ENCODE results near the gene FBXO46.
"Not testable (repeated sequence)": the region's sequence is repeated elsewhere in the genome, so short reads cannot be mapped to it uniquely, and the experiment has no call there.

Gene FBXO46

DNA sequence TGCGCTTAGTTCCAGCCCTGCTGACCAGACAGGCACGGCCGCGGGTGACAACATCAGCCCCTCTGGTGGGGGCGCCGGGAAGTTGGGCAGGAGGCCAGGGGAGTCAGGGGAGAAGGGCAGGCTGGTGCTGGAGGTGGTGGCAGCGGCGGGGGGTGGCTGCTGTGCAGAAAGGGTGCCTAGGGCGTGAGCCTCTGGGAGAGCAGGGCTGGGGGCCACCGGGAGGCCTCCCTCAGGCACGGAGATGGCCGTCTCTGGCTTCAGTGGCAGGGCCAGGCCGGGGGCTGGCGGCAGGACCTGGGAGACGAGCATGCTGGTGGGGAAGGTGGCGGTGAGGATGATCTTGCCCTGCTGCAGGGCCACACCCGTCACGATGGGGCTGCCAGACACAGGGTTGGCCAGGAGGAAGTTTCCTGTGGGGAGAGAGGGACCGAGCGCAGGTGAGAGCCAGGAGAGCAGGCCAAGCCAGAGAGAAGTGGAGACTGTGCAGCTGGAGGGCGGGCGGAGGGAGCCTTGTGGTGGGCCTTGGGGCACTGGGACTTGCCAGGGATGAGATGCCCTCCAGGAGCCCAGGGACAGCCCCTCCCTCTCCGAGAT lies 35.1 kb upstream of the FBXO46 start:
- no peak for DNase-seq (ENCODE audit: low read depth)

DNA sequence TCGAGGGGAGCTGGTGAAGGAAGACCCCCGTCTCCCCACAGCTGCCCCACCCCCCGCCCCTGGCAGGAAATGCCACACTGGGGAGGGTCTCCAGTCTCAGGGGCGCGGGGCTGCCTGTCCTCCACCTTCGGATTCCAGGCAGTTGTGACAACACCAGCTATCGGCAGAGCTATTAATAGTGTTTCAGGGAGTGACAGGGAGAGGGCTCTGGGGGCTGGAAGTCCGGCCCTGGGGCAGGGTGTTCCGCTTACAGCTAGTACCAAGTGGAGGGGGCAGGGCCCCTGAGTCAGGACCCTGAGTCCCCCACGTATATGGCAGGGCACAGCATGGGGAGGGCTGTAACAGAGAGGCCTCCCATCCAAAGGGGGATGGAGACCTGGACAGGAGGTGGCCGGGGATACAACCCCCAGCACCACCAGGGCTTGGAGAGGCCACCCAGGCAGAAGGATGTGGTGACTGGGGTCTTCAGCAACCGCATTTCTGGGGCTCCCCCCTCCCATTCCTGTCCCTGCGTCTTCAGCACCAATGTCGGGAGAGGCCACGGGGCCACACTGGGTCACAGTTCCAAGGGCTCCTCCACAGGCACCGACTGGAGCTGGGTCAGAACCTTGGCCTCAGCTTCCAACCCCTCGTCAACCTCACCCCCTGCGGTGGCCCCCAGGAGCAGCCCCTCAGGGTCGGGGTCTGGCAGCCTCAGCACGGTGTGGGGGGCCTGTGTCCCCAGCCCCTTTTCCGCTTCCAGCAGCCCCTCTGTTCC lies 34.4 kb upstream of the FBXO46 start:
- DNase-seq (ENCODE audit: low read depth), result no peak

DNA sequence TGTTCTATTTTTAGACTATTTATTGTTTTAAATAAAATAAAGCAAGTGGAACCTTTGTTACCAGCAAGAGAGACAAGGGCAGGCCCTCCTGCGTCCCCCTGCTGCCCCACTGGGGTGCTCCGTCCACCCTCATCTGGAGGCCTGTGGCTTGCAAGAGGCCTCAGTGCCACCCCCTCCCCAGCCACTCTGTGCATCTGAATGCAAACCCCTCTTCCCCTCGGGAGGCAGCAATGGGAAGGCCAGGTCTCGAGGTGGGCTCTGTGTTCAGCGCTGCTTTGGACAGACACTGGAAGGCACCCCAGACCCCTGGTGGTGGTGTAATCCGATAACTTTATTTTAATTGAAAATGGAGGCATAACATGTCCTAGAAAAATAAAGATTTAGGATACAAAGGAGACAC lies 33.8 kb upstream of the FBXO46 start:
- DNase-seq (ENCODE audit: low read depth), result no peak

DNA sequence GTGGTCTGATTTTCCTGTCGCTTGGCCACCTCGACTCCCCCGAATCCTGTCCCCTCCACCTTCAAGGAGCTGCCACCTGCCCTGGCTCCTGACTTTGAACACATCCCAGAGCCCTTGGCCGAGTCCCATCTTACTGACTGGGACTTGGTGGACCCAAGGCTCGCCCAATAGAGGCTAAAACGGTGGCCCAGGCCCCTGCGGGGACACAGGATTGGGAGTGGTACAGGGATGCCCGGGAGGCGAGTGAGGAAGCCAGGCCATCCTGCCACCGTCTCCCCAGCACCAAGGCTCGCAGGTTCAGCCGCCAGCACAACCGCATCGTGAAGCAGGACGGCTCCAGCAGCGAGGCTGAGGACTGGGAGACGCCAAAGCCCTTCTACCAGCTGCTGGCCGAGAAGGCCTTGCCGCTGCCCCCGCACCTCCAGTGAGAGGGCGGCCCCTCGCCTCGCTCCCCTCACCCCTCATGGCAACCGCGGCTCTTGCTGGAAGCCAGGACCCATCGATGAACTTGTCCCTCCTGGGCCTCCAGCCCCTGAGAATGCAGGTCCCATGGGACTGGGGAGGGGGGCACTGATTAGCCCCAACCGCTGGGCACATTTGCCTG lies 33.1 kb upstream of the FBXO46 start:
- no peak for DNase-seq (ENCODE audit: low read depth)

DNA sequence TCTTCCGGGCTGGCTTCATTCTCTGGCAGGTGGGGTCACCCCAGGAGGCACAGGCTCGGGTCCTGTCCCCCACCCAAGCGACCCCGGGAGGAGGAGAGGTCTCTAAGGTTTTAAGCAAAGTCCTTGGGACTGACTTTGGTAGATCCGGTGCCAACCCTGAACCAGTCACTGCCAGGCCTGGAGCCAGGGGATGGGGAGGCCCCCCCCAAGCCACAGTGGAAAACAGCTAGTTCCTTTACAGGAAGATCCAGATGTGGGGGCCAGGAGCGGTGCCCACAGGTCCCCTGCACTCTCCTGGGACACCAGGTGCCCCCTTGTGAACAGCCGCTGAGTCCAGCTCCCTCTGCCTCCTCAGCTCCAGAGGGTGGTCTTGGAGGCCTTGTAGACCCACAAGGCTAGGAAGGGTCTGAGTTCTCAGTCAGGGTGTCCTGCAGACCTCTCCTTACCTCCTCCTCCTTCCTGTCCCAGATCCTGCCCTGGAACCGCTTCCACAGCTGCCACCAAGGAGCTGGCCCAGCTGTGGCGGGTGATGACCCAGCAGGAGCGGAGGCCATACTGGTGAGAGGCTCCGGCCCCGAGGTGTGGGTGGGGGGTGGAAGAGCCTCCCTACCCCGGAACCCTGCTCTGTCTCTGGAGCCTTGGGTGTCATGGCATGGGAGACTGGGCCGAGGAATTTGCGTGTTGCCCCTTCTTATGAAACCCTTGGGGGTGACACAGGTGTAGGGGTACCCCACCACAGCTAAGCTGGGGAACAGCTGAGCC lies 32.4 kb upstream of the FBXO46 start:
- no peak for DNase-seq (ENCODE audit: low read depth)

DNA sequence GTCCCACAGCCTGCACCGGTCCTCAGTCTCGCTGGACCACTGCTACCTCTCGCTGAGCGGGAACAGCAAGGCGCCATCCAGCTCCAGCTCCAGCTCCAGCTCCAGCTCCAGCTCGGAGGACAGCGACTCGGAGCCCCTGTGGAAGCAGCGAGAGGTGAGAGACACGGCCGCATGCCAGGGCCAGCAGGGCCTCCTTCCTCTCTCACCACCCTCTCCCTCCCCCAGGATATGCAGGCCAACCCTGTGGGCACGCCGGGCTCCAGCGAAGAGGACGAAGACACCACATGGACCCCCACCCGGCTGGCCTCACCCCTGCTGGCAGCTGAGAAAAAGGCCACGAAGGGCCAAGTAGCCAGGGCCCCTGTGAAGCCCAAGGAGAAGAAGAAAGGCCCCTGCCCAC lies 31.0 kb upstream of the FBXO46 start:
- no peak for DNase-seq (ENCODE audit: low read depth)

DNA sequence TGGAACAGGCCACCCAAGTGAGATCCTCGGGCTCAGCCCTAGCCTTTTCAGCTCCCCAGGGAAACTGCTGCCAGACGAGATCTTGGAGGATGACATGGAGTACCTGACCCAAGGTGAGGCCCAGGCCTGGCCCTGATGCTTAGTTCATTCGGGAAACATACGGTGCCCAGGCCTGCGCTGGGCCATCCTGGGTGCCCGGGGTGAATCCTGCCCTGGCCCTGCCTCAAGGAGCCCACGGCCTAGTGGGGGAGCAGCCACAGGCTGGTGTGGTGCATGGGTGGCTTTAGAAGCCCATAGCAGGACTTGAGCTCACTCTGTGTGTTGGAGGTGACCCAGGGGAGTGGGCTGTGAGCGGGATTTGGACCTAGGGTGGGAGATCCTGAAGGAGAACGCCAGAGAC lies 28.2 kb upstream of the FBXO46 start:
- DNase-seq (ENCODE audit: low read depth), result no peak

DNA sequence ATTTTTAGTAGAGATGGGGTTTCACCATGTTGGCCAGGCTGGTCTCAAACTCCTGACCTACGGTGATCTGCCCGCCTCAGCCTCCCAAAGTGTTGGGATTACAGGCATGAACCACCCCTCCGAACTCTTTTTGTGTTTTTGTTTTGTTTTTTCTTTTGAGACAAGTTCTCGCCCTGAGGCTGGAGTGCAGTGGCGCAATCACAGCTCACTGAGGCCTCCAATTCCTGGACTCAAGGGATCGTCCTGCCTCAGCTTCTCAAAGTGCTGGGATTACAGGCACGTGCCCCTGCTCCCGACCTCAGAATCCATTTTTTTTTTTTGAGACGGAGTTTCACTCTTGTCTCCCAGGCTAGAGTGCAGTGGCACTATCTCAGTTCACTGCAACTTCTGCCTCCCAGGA lies 27.0 kb upstream of the FBXO46 start:
- DNase-seq (ENCODE audit: low read depth), result no peak

DNA sequence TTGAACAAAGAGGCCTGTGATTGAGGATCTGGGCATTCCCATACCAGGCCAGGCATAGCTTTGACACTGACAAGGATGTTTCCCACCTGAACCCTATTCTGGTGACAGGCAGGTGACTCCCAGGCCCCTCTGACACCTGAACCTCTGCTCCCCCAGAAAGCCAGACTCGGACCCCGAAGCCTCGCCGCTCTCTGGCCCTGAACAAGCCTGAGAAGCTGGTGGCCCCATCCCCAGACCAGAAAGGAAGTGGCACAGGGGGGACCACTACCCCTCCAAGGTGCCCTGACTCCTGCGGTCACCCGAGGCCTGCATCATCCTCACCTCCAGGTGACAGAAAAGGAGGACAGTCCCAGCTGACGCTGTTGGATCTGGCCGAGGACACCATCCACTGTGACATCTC lies 23.6 kb upstream of the FBXO46 start:
- no peak for DNase-seq (ENCODE audit: low read depth)

DNA sequence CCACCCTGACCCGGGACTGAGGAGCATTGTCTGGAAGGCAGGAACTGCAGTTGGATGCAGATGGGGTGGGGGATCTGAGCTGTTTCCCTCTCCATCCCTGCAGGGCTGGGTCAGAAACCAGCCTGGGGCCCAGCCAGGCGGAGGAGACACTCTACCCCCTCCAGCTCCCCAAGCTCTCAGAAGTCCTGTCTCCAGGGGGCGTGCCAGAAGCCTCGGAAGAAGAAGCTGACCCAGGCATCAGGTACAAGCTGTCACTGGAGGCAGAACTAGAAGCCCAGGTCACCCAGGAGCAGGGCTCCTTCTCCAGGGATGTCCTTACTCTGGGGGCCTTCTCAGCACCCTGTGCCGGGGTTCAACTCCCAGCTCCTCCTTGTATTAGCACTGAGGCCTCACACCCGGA lies 22.9 kb upstream of the FBXO46 start:
- no peak for DNase-seq (ENCODE audit: low read depth)

DNA sequence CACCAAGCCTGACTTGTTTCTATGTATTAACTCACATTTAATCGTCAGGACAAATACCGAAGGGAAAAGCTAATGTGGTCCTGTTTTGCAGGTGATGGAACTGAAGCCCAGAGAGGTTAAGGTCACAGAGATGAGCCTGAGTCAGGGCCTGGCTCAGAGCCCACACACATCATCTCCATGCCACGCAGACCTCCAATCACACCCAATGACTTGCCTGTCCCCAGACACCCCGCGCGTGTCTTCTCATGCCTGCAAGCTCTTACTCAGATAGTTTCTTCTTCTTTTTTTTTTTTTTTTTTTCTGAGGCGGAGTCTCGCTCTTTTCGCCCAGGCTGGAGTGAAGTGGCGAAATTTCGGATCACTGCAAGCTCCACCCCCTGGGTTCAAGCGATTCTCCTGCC lies 21.9 kb upstream of the FBXO46 start:
- no peak for DNase-seq (ENCODE audit: low read depth)

DNA sequence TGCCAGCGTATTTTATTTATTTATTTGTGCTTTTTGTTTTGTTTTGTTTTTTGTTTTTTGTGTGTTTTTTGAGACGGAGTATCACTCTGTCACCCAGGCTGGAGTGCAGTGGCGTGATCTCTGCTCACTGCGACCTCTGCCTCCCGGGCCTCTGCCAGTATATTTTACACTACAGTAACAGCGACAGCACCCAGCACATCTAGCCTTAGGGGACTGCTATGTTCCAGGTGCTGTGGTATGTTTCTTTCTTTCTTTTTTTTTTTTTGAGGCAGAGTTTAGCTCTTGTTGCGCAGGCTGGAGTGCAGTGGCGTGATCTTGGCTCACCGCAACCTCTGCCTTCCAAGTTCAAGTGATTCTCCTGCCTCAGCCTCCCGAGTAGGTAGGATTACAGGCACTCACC lies 20.8 kb upstream of the FBXO46 start:
- DNase-seq (ENCODE audit: low read depth), result not testable (repeated sequence)

DNA sequence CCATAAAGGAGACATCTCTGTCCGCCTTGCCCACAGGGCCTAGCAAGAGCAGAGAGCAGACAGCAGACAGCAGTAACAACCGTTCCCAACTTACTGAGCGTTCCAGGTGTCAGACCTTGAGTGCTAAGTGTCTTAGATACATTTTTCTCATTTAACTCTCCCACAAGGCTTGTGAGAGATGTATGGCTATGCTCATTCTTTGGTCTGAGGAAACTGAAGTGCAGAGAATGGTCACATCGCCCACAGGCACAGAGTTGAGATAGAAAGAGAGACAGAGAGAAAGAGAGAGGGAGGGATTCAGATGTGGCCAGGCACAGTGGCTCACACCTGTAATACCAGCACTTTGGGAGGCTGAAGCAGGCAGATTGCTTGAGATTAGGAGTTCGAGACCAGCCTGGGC lies 16.8 kb upstream of the FBXO46 start:
- no peak for DNase-seq (ENCODE audit: low read depth)

DNA sequence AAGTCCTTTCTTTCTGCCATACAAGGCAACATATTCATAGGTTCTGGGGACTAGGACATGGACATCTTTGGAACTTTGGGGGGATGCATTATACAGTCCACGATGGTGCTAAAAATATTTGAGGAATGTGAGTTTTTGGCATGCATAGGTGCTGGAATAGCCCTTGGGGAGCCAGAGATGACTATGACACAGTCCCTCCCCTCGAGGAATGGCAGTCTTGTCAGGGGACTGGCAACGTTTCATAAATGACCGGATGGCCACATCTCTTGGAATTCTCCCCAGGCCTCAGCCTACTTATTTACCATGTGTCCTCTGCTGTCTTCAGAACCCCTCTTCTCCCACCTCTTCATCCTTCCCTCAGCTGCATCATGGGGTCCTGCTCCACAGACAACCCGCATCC lies 16.2 kb upstream of the FBXO46 start:
- no peak for DNase-seq (ENCODE audit: low read depth)

DNA sequence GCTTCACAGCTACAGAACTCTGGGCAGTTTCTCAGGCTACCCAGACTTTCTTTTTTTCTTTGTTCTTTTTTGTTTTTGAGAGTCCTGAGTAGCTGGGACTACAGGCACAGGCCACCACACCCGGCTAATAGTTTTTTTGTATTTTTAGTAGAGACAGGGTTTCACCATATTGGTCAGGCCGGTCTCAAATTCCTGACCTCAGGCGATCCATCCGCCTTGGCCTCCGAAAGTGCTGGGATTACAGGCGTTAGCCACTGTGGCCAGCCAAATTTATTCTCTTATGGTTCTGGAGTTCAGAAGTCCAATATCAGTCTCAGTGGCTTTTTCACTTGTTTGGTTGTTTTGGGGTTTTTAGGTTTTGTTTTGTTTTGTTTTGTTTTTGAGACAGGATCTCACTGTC lies 14.9 kb upstream of the FBXO46 start:
- DNase-seq (ENCODE audit: low read depth), result no peak

DNA sequence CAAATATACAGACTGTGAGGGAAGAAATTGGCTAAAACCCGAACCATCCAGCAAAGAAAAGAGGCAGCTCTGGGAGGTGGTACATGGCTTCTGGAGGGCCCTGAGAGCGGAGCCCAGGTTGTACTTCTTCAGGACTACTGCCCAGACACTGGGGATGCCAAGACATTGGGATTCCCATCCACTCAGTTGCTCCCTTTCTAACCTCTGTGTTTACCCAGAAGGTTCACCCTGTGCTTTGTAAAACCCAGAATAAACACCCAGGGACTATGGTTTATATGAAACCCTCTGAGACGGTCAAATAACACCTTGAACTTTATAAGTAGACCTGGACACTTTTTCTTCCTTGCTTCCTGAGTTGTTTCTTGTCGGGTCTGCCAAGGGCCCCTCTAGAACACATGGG lies 12.3 kb upstream of the FBXO46 start:
- DNase-seq (ENCODE audit: low read depth), result no peak

DNA sequence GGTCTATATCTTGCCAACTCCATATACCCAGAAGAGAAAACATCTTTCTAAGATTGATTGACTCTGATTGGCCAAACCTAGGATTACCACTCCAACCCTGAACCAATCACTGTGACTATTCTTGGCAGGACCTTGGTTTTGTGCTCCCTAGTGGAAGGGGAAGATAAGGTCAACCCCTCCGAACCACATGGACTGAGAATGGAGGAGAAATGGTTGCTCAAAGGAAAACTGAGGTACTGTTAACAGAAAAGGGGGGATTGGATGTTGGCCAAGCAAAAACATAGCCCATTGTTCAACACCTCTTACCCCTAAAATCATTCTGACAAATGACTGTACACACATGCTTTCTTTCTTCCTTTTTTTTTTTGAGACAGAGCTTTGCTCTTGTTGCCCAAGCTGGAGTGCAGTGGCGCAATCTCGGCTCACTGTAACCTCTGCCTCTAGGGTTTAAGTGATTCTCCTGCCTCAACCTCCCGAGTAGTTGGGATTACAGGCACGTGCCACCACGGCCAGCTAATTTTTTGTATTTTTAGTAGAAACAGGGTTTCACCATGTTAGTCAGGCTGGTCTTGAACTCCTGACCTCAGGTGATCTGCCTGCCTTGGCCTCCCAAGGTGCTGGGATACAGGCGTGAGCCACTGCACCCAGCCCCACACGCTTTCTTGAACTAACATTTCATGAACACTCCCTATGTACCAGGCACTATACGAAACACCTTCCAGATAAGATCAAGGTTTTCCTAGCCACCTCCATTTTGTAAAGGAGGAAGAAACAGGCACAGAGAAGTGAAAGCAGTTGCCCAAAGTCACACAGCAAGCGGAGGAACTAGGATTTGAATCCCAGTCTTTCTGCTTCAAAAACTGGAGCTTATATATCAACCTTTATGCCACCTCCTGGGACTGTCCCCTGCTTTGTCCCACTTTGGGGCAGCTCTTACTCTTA lies 9.1 kb upstream of the FBXO46 start:
- DNase-seq (ENCODE audit: low read depth), result no peak

DNA sequence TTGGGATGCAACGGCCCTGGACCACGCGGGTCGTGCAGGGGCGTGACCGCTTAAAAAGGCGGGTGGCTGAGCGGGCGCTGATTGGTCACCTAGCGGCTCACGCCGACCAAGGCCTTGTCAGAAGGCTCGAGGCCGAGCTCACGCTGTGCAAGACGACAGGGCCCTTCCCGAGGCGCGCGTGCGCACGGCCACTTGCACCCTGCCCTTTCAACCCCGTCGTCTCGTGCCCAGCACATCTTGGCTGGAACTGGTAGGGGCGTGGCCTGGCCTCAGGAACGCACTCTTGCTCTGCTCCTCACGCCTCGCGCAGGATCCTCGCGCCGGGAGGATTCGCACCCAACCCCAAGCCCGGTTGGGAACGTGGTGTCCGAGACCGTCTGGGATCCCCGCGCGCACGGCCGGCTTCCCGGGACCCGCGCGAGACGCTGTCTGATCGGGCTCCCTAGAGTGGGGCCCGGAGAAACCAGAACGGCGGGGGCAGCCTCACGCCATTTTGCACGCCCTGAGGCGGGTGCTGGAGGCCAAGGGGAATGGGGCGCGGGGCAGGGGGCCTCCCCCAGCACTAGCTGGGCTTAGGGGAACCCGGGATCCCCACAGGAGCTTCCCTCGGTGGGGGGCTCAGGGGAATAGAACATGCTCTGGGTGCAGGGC lies 2.6 kb upstream of the FBXO46 start, which contains the start of gene MEIOSIN:
Gene MEIOSIN (plus strand): TSS at position 280 of the 651 bp plus-strand sequence. CDS start 1,938 bp downstream, outside the sequence.
- no peak for DNase-seq (ENCODE audit: low read depth)

DNA sequence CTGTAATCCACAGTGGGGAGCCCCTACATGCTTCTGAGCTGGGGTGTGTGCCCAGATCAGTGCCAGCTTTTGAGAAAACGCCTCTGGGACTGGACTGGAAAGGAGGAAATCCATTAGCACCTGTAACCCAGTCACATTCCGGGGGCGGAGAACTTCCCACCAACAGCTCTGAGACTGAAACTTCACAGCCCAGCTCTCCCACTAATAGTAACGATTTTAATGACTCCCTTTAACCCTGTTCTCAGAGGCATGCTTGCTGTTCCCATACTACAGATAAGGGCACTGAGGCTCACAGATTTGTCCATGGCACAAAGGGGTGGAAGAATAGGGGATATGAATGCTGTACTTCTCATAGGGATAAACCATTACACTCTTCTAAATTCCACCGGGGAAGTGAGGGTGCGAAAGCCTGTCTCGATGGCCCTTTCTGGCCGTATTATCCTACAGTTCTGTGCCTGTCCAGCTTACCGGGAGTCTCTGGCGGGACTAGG lies 851 bp downstream of the FBXO46 start:
- DNase-seq (ENCODE audit: low read depth), result no peak

DNA sequence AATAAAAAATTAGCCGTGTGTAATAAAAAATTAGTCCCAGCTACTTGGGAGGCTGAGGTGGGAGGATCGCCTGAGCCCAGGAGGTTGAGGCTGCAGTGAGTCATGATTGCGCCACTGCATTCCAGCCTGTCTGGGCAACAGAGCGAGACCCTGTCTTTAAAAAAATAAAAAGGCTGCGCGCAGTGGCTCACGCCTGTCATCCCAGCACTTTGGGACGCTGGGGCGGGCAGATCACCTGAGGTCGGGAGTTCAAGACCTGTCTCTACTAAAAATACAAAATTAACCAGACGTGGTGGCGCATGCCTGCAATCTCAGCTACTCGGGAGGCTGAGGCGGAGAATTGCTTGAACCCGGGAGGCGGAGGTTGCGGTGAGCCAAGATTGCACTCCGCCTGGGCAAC lies 2.0 kb downstream of the FBXO46 start:
- DNase-seq (ENCODE audit: low read depth), result not testable (repeated sequence)

DNA sequence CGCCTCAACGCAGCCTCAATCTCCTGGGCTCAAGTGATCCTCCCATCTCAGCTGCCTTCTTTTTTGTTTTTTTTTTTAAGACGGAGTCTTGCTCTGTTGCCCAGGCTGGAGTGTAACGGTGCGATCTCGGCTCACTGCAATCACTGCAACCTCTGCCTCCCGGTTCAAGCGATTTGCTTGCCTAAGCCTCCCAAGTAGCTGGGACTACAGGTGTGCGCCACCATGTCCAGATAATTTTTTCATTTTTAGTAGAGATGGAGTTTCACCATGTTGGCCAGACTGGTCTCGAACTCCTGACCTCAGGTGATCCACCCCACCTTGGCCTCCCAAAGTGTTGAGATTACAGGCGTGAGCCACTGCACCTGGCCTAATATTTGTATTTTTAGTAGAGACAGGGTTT lies 10.6 kb downstream of the FBXO46 start:
- DNase-seq (ENCODE audit: low read depth), result not testable (repeated sequence)

Data from stimulated activated CD8-positive, alpha-beta memory T cell treated with anti-CD3 and anti-CD28 coated beads, Interleukin-7, amount 100 ng/mL, for 24 hours (primary cell).